ENCODE results near the gene SERPINE3. TPM values are rescaled to one million over a fixed set of nuclear protein-coding genes. Genes with fewer than 3 reads are reported as not detected.

Gene SERPINE3
- total and polyA plus RNA-seq, 7 donors, result 0.03 TPM; not detected in 6

DNA sequence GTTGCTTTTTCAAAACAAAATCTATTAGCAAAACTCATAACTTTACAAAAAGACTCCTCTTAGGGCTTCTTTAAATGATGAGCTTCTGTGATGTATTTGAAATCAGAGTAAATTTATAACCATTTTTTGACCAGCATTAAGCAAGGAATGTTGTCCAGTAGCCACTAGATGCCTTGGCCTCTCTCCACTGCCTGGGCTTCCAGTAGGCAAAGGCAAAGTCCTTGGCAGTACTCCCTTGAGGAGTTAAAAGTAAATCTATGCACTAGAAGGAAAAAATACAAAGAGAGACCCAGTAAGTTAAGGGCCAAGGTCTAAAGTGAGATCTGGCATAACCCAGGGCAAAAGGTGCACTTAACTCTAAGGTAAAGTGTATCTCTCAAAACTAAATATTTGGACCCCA, 9.5 kb downstream of the SERPINE3 start:
- Histone ChIP-seq H3K4me3 (no peak overlapping the region), H3K4me1 (no peaks in the 10 kb centered on the region), H3K27me3 (ENCODE audit: insufficient read depth in 3 of 3, low read length in 2 of 3) (no peaks in the 10 kb centered on the region), H3K36me3 (ENCODE audit: insufficient read depth in 1 of 2, low read depth in 1 of 2) (no peaks in the 10 kb centered on the region), H3K27ac (no peak overlapping the region), H3K9me3 (no peaks in the 10 kb centered on the region)
- no peak for ATAC-seq
- TF ChIP-seq, protein P1, sequence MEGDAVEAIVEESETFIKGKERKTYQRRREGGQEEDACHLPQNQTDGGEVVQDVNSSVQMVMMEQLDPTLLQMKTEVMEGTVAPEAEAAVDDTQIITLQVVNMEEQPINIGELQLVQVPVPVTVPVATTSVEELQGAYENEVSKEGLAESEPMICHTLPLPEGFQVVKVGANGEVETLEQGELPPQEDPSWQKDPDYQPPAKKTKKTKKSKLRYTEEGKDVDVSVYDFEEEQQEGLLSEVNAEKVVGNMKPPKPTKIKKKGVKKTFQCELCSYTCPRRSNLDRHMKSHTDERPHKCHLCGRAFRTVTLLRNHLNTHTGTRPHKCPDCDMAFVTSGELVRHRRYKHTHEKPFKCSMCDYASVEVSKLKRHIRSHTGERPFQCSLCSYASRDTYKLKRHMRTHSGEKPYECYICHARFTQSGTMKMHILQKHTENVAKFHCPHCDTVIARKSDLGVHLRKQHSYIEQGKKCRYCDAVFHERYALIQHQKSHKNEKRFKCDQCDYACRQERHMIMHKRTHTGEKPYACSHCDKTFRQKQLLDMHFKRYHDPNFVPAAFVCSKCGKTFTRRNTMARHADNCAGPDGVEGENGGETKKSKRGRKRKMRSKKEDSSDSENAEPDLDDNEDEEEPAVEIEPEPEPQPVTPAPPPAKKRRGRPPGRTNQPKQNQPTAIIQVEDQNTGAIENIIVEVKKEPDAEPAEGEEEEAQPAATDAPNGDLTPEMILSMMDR (IDR thresholded peaks at IDR 0.05), result no peak
- no peak for DNase-seq
- intact Hi-C loops (cut with DNase I), result no loop called here

DNA sequence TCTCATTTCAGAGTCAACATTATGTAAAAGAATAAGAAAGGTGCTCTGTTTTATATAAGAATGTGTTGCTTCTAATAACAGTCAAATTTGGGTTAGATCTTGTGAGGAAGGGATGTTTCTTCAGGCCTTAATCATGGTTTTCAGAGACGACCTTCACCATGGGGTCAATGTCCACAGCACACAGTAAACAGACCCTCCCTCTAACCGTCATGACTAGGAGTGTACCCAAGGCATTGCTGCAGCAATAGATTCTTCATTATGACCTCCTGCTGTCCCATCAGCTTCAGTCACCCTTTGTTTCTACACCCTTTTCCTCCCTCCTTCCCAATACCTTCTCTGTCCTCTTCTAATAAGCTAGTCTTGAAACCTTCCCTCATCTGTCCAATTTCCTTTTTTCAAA, 15.7 kb downstream of the SERPINE3 start:
- DNase-seq, result no peak
- ATAC-seq, result no peak
- H3K4me3 ChIP-seq, result no peak overlapping the region
- no peaks in the 10 kb centered on the region for H3K36me3 ChIP-seq (ENCODE audit: insufficient read depth in 1 of 2, low read depth in 1 of 2)
- 56 to 68% (median 63%) methylated on average over 2 of the region's 2 CpGs for WGBS, 3 donors
- no peaks in the 10 kb centered on the region for H3K27me3 ChIP-seq (ENCODE audit: insufficient read depth in 3 of 3, low read length in 2 of 3)
- intact Hi-C loops (cut with DNase I), result no loop called here
- no peaks in the 10 kb centered on the region for H3K4me1 ChIP-seq
- H3K27ac ChIP-seq, result no peak overlapping the region
- no peaks in the 10 kb centered on the region for H3K9me3 ChIP-seq
- TF ChIP-seq, protein P1 (IDR thresholded peaks at IDR 0.05), result no peak

DNA sequence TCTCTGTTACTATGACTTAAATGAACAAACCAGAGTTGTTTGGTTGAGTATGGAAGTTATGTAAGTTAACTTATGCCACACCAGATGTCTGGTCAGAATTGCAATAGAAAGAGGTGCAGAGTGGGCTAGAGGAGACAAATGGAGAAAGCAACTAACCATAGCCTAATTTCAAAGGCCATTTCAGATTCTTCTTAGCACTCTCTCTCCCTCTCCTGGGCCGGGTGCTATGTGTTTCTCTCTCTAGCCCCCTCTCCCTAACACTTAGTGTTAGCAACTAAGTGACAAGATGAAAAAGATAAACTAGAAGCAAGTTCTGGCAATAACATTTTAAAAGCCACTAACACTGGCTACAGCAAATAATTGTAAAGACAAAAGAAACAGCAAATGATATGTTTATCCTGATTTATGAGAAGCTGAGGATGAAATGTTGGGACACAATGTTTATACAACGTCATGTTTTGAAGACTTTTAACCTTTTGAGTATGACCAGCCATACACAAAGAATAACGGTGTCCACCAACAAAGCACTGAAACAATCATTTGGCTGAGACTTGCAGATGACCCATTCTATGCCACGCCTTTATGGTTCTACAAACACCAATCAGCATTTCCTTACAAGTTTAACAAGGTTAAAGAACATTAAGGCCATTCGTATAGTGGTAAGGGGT, 18.6 kb downstream of the SERPINE3 start:
- H3K27me3 ChIP-seq (ENCODE audit: insufficient read depth in 3 of 3, low read length in 2 of 3), result no peaks in the 10 kb centered on the region
- no peak for ATAC-seq
- H3K4me1 ChIP-seq, result no peaks in the 10 kb centered on the region
- 74 to 82% (median 75%) methylated on average over 5 of the region's 5 CpGs for WGBS, 3 donors
- no peak overlapping the region for H3K4me3 ChIP-seq
- H3K9me3 ChIP-seq, result no peaks in the 10 kb centered on the region
- intact Hi-C loops (cut with DNase I), result no loop called here
- TF ChIP-seq, protein P1 (IDR thresholded peaks at IDR 0.05), result no peak
- H3K27ac ChIP-seq, result no peak overlapping the region
- H3K36me3 ChIP-seq (ENCODE audit: insufficient read depth in 1 of 2, low read depth in 1 of 2), result peaks cover 0 to 18% of the 10 kb centered on the region in 2 donors
- no peak for DNase-seq

DNA sequence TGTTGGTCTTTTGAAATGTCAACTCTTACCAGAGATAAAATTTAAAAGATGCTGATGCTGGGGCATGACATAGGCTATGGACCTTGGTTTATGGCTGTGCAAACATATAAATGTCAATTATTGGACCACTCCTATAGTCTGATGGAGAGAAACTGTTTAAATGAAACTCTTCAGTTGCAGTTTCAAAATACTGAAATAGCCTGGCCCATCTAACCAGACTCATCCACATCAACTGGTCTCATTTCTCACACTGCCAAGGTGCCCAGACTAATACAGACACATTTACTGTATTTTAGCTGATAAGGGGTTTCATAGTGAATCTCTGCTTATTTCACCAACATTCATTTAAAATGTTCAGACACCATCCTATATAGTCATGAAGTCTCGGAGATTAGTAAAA, 19.9 kb downstream of the SERPINE3 start:
- Histone ChIP-seq H3K4me1 (no peaks in the 10 kb centered on the region), H3K9me3 (no peaks in the 10 kb centered on the region), H3K4me3 (no peak overlapping the region), H3K27ac (no peak overlapping the region), H3K27me3 (ENCODE audit: insufficient read depth in 3 of 3, low read length in 2 of 3) (no peaks in the 10 kb centered on the region), H3K36me3 (ENCODE audit: insufficient read depth in 1 of 2, low read depth in 1 of 2) (peaks cover 0 to 29% of the 10 kb centered on the region in 2 donors)
- 89 to 95% (median 95%) methylated on average over 1 of the region's 1 CpG for WGBS, 3 donors
- intact Hi-C loops (cut with DNase I), result no loop called here
- no peak for ATAC-seq
- DNase-seq, result no peak
- TF ChIP-seq, protein P1 (IDR thresholded peaks at IDR 0.05), result no peak

DNA sequence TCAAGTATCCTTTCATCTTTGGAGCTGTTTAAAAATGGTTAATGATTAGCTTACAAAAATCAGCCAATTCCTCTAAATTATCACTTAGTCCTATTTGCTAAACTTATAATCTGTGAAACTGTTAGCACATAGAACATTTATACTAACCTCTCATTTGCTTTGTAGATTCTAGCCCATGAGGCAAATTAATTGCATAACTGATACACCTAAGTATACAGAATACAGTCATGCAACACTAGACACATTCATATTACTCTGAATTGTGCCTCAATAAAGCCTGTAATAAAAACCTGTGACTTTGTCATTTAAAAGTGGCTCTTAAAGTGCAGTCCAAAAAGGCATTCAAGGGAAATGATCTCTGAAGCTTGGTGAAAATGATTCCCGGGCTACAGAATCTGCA, 21.0 kb downstream of the SERPINE3 start:
- Histone ChIP-seq H3K4me3 (no peak overlapping the region), H3K27ac (no peak overlapping the region), H3K4me1 (no peaks in the 10 kb centered on the region), H3K27me3 (ENCODE audit: insufficient read depth in 3 of 3, low read length in 2 of 3) (no peaks in the 10 kb centered on the region), H3K9me3 (no peaks in the 10 kb centered on the region), H3K36me3 (ENCODE audit: insufficient read depth in 1 of 2, low read depth in 1 of 2) (peaks cover 0 to 41% of the 10 kb centered on the region in 2 donors)
- TF ChIP-seq, protein P1 (IDR thresholded peaks at IDR 0.05), result no peak
- 90 to 92% (median 92%) methylated on average over 1 of the region's 1 CpG for WGBS, 3 donors
- DNase-seq (no peak), ATAC-seq (no peak)
- intact Hi-C loops (cut with DNase I), result no loop called here

Data from psoas muscle (tissue), 8 donors.